ENCODE data around the gene CPE.
"Not testable (repeated sequence)": the region's sequence is repeated elsewhere in the genome, so short reads cannot be mapped to it uniquely, and the experiment has no call there.

The CPE gene

GRCh38 chr4:165378745-165379677, at the start of gene CPE:
TSS of gene CPE (plus strand) at chr4:165379008. CDS start at chr4:165379222, 214 bp downstream.
- no peak for DNase-seq (ENCODE audit: low read depth)

DNA sequence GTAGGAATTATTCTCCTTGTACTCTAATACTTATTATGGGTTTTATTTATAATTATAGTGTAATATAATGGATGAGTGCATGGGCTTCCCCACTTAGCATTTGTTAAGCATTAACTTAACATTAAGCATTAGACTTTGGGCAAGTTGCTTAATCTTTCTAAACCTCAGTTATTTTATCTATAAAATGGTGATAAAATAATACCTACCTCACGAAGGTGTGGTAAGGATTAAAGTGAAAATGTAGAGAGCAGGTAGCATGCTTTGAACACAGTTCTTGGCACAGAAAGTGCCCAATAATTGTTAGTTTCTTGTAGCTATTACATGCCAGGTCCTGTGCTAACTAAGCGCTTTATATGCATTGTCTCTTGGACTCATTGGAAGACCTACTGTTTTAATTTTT, 48.7 kb upstream of the CPE start:
- no peak for DNase-seq (ENCODE audit: low read depth)

DNA sequence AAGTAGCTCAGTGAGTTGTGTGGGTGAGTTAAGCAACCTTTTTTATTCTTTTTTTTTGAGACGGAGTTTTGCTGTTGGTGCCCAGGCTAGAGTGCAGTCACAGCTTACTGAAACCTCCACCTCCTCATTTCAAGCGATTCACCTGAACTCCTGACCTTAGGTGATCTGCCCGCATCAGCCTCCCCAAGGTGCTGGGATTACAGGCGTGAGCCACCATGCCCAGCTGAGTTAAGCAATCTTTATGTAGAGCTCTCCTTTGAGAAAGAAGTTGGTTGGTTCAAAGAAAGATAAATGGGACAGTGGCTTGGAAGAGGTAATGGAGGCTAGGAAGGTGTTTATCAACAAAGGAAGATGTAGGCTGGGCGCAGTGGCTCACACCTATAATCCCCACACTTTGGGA, 48.1 kb upstream of the CPE start:
- DNase-seq (ENCODE audit: low read depth) = no peak

DNA sequence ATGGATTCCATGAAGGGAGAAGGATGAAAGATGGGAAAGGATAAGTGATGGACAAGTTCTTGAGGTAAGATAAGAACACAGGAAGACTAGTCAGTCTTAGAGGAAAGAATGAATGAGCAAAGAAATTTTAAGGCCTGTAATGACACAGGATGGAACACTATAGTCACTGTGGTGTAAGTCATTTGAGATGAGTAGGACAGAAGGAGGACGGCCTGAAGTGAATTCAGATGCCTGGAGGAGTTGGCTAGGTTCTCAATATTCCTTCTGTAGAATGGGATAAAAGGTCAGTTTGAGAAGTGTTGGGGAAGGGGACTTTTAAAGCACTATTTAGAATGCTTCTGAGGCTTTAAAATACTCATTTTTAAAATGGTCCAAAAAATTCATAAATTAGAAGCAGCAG, 47.4 kb upstream of the CPE start:
- DNase-seq (ENCODE audit: low read depth) = no peak

GRCh38 chr4:165331823-165332222, 47.0 kb upstream of the CPE start:
- DNase-seq (ENCODE audit: low read depth) = no peak

- no peak for DNase-seq (ENCODE audit: low read depth)
Measured at GRCh38 chr4:165332502-165332901, 46.3 kb upstream of the CPE start.

DNA sequence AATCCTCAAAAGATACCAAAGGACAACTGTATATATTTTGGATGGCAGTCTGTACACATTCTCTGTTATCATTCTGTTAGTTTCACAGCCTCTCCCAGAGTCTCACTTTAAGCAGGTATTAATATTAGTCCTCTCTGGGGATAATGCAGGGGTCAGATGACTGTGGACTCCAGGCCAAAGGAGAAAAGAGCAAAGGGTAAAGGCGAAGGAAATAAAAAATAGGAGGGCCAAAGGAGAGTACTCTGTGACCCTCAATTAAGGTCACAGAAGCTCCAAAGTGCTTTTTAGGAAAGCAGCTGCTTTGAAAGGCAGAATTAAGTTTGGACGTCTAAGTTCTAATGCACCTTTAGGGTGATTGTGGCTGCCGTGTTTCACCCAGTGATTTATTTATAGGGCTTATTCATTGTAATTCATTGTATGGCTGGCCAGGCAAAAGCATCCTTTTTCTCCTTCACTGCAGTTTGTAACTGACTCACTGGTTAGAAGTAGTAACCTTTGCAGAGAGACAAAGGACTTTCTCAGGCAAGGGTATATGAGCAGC, 43.6 kb upstream of the CPE start:
- DNase-seq (ENCODE audit: low read depth) = no peak

GRCh38 chr4:165336743-165337142, 42.1 kb upstream of the CPE start:
- no peak for DNase-seq (ENCODE audit: low read depth)

GRCh38 chr4:165342340-165342739, 36.5 kb upstream of the CPE start:
- DNase-seq (ENCODE audit: low read depth) = not testable (repeated sequence)

DNA sequence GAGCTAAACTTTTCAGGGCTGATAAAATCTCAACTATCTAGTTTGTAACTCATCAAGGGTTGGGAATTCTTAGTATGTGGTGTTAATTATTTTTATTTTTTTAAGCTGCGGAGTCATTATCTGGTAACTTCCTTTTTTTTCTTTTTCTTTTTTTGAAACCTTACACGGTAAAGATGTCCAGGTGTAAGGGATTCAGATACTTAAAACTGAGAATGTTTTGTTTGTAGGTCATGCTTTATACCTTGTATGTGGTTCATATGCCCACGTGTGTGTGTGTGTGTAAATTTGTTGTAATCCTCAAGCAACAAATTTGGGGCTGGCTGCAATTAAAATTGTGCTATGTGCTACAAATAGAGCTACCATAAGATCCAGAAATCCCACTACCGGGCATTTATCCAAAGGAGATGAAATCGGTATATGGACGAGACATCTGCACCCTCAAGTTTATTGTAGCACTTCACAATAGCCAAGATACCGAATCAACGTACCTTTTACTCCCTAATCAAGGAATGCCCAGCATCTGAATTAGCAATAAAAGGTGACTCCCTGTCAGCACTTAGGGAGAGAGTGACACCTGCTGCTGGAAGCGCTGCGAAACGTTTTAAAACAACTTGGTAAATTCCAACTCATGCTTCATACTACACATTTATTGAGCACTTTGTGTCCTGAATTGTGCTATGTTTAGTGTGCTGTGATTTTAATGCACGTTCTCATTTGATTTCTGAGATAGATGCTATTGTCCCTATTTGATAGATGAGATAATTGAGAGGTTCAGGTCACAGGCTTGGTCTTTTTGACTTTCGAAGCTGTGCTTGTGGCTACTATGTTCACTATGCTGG, 35.2 kb upstream of the CPE start:
- no peak for DNase-seq (ENCODE audit: low read depth)

- DNase-seq (ENCODE audit: low read depth) = no peak
Measured at GRCh38 chr4:165345666-165346417, 33.0 kb upstream of the CPE start.

- DNase-seq (ENCODE audit: low read depth) = no peak
Measured at GRCh38 chr4:165347647-165348569, 30.9 kb upstream of the CPE start.

- DNase-seq (ENCODE audit: low read depth) = no peak
Measured at GRCh38 chr4:165351359-165352130, 27.3 kb upstream of the CPE start.

DNA sequence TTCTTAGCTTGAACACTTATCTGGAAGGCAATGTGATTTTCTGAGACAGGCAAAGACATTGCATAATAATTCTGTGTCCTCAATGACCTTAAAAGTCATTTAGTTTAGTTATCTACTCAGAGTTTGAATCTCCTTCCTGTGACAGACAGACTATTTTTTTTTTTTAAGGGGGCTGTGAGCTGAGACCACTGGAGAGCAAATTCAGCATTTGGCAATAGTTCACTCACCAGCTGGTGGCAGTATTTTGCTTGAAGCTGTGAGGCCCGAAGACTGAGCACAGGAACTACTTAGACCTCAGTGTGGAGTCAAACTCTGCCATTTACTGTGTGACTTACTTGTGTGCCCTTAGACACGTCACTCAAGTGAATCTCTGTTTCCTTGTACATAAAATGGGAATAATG, 22.9 kb upstream of the CPE start:
- peak; percentile 7 for DNase-seq (ENCODE audit: low read depth)

- no peak for DNase-seq (ENCODE audit: low read depth)
Measured at GRCh38 chr4:165359506-165359905, 19.3 kb upstream of the CPE start.

DNA sequence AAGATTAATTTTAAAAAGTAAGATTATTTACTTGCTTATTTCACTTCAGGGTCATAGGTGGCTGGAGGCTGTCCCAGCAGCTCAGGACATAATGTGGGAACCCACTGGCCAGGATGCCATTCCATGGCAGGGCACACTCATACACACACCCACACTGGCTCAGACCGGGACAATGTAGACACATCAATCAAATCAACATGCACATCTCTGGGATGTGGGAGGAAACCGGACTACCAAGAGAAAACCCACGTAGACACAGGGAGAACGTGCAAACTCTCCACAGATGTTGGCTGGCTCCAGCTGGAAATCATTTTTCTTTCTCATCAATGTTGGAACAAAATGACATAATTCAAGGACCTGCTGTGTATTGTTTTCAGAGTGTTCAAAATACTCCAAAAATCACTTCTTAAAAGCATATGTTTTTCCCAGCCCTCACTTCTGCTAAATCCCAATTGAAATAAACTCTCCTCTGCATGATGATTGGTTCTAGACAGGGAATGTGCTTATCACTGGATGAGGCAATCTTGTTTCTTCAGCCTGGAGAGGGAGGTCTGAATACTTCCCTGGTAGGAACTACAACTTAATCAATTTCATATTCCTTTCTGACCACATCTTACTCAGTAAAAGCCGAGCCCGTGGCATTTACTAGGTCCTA, 18.6 kb upstream of the CPE start:
- no peak for DNase-seq (ENCODE audit: low read depth)

DNA sequence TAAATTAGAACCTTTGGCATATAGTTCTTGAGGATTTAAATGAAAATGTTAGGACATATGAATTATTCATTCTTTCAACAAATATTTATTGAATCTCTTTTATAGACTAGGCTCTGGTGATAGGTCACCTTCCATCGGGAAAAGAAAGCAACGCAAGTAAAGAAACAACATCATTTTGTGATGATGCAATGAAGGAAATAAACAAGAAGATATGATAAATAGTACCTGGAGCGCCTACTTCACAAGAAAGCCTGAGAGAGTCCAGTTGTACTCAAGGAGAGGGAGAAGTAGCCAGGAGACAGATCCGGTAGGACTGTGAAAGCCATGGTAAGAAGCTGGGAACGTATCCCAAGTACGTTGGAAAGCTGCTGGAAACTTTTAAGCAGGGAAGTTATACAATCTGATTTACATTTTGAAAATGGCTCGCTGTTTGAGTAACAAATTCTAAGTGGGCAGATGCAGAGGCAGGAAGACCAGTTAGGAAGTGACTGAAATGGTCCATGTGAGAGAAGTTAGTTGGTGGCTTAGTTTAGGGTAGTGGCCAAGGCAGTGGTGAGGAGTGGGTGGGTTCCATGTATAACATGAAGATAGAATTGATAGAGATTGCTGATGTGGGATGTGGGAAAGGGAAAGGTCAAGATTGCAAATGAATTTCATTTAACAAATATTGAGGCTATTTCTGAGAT, 17.7 kb upstream of the CPE start:
- no peak for DNase-seq (ENCODE audit: low read depth)

DNA sequence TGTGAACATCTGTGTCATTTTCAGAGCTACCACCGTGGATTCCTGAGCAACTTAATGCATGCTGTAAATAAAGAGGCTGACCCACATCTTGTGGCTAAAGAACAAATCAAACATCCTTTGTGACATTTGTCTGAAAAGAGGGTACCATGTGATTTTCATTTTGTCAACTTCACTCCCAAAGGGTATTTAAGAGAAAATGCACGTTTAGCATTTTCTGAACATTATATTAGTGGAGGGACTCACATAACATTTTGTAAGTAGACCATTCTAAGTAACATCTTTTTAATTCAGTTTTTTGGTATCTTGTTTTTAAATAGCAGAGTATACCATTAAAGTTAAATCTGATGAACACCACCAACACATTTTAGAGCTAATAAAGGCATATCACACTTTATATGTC, 17.0 kb upstream of the CPE start:
- DNase-seq (ENCODE audit: low read depth) = no peak
